ENCODE measurements around the gene SETD1A.
A peak's percentile ranks its signal among the peaks of the same experiment; 100 is the strongest.
"Not testable (repeated sequence)": the region's sequence is repeated elsewhere in the genome, so short reads cannot be mapped to it uniquely, and the experiment has no call there.

Gene SETD1A

DNA sequence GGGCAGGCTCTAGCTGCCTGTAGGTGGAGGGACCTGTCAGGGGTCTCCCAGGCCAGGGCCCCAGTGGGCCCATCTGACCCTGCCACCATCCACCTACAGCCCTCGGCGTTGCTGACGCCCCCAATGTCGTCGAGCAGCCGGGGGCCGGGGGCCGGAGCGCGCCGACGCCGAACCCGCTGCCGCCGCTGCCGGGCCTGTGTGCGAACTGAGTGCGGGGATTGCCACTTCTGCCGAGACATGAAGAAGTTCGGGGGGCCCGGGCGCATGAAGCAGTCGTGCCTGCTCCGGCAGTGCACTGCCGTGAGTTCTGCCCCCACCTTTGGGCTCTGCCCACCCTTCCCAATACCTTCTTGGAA is 31.9 kb upstream of the SETD1A start:
- no peaks in the 10 kb centered on the region for H3K27me3 Mint-ChIP-seq
- no peak overlapping the region for H3K27ac Mint-ChIP-seq
- H3K4me3 Mint-ChIP-seq: peak overlapping the region; percentile 74
- H3K36me3 Mint-ChIP-seq: no peaks in the 10 kb centered on the region
- H3K4me1 Mint-ChIP-seq (ENCODE audit: low read depth): peaks cover 7% of the 10 kb centered on the region
- H3K9me3 Mint-ChIP-seq (ENCODE audit: low read depth): no peaks in the 10 kb centered on the region

DNA sequence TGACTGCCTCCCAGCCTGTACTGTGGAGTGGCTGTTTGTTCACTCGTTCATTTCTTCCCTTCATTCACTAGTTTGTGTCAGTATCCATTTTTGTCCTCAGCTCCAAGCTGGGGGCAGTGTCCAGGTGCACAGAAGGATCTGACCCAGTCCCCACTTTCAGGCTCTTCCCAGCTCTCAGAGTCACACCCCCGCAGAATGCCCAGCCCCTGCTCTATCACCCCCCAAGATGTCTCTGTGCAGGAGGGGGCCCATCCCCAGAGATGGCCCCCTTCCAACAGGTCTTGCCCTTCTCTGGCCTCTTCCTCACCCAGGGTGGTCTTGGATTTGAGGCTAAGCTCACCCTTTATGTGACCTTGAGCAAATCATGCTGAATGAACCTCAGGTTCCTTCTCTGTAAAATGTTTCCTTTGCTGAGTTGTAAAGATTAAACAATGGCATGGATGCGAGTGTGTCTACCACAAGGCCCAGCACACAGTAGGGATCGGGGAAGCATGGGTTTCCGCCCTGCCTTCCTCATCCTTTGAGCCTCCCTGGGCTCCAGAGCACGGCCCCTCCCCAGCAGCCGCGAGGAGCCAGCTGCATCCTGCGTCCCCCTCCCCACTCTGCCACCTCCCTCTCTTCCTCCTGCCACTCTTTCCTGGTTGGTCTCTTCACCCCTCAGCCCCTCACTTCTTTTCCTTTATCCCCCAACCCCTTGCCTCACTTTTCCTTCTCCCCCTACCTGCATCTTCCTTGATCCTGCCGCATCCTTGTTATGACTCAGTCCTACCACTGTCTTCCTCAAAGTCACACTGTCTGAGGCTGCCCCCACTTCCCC is 31.4 kb upstream of the SETD1A start:
- no peaks in the 10 kb centered on the region for H3K9me3 Mint-ChIP-seq (ENCODE audit: low read depth)
- peaks cover 7% of the 10 kb centered on the region for H3K4me1 Mint-ChIP-seq (ENCODE audit: low read depth)
- no peaks in the 10 kb centered on the region for H3K27me3 Mint-ChIP-seq
- H3K4me3 Mint-ChIP-seq: peak overlapping the region; percentile 74
- H3K27ac Mint-ChIP-seq: no peak overlapping the region
- no peaks in the 10 kb centered on the region for H3K36me3 Mint-ChIP-seq

DNA sequence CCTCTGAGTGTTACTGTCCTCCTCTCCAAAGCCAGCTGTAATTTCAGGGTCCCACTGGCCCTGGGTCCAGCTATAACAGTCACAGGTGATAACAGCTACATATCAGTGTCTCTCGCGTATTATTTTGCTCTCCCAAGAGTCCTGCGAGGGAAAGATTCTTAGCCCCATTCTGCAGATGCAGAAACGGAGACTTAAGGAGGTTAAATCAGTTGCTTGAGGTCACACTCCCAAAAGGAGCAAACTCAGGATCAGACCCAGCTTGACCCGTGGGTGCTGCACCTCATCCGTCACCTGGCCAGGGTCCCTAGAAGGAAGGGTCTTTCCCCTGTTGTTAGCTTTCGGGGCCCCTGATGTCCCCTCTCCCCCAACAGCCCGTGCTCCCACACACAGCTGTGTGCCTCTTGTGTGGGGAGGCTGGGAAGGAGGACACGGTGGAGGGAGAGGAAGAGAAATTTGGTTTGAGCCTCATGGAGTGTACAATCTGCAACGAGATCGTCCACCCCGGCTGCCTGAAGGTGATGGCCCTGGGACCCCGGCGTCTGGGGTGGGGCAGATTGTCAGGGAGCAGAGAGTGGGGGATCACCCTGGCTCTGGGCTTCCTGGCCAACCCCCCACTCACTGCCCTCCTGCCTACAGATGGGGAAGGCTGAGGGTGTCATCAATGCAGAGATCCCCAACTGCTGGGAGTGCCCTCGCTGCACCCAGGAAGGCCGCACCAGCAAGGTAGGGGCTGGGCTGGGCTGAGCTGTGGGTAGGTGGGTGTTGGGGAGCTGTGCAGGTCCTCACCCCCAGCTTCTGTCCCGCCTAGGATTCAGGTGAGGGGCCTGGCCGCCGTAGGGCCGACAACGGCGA is 30.4 kb upstream of the SETD1A start:
- Mint-ChIP-seq H3K4me1 (ENCODE audit: low read depth) (peaks cover 7% of the 10 kb centered on the region), H3K36me3 (no peaks in the 10 kb centered on the region), H3K9me3 (ENCODE audit: low read depth) (no peaks in the 10 kb centered on the region), H3K27ac (no peak overlapping the region), H3K4me3 (no peak overlapping the region), H3K27me3 (no peaks in the 10 kb centered on the region)

DNA sequence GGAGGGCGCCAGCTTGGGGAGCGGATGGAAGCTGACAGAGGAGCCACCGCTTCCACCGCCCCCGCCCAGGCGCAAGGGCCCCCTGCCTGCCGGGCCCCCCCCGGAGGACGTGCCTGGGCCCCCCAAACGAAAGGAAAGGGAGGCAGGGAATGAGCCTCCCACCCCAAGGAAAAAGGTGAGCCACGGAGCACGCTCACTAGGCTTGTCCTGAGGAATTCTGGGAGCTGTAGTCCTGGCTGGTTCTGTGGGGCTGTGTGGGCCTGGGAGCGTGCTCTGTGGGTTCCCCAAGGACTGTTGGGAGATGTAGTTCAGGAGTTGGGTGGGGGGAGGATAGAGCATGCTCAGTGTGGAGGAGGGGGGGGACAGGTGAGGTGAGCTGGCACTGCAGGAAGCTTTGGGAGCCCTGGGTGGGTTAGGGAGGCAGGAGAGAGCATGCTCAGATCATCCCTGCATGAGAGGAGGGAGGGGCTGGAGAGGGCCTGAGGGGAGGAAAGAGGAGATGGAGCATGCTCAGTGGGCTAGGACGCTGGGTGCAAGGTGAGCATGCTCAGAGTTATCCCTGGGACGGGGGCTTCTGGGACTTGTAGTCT is 29.7 kb upstream of the SETD1A start:
- Mint-ChIP-seq H3K27ac (no peak overlapping the region), H3K4me3 (no peak overlapping the region), H3K36me3 (no peaks in the 10 kb centered on the region), H3K9me3 (ENCODE audit: low read depth) (no peaks in the 10 kb centered on the region), H3K4me1 (ENCODE audit: low read depth) (peaks cover 4% of the 10 kb centered on the region), H3K27me3 (no peaks in the 10 kb centered on the region)

DNA sequence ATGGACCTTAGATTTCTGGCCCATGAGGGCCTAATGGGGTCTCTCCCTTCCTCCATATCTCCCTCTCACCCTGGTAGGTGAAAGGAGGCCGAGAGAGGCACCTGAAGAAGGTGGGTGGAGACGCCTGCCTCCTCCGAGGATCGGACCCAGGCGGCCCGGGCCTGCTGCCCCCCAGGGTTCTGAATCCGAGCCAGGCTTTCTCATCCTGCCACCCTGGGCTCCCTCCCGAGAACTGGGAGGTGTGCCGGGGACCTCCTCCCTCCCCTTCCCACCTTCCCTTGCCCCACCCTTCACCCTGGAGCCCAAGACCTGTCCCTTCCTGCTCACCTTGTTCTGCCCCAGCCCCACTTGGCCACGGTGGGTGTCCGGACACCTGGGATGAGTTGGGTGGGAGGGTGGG is 29.2 kb upstream of the SETD1A start:
- H3K27me3 Mint-ChIP-seq: no peaks in the 10 kb centered on the region
- no peak overlapping the region for H3K4me3 Mint-ChIP-seq
- no peaks in the 10 kb centered on the region for H3K36me3 Mint-ChIP-seq
- no peak overlapping the region for H3K27ac Mint-ChIP-seq
- H3K4me1 Mint-ChIP-seq (ENCODE audit: low read depth): peaks cover 4% of the 10 kb centered on the region
- H3K9me3 Mint-ChIP-seq (ENCODE audit: low read depth): no peaks in the 10 kb centered on the region

DNA sequence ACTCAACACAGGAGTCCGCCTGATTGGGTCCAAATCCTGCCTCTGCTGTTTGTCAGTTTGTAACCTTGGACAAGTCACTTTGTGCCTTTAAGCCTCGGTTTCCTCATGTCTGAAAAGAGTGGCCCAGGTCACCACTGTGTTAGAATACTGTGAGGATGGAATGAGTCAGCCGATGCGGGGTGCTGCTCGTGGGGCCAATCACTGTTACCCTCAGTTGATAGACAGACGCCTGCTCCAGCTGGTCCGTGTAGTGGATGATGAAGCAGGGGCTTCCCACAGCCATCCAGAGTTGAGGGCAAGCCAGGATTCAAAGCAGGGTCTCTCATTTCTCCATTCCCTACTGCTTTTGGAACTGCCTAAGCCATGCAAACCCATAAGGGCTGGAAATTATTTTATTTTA is 28.4 kb upstream of the SETD1A start:
- Mint-ChIP-seq H3K36me3 (no peaks in the 10 kb centered on the region), H3K27ac (no peak overlapping the region), H3K4me3 (no peak overlapping the region), H3K9me3 (ENCODE audit: low read depth) (no peaks in the 10 kb centered on the region), H3K27me3 (no peaks in the 10 kb centered on the region), H3K4me1 (ENCODE audit: low read depth) (peaks cover 4% of the 10 kb centered on the region)

DNA sequence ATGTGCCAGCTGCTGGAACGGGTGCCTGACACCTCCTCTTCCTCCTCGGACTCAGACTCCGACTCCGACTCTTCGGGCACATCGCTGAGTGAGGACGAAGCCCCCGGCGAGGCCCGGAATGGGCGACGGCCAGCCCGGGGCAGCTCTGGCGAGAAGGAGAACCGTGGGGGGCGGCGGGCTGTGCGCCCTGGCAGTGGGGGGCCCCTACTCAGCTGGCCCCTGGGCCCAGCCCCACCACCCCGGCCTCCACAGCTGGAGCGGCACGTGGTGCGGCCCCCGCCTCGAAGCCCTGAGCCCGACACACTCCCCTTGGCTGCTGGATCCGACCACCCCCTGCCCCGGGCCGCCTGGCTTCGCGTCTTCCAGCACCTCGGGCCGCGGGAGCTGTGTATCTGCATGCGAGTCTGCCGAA is 27.4 kb upstream of the SETD1A start:
- Mint-ChIP-seq H3K4me1 (ENCODE audit: low read depth) (peaks cover 9% of the 10 kb centered on the region), H3K9me3 (ENCODE audit: low read depth) (no peaks in the 10 kb centered on the region), H3K36me3 (no peaks in the 10 kb centered on the region), H3K27ac (no peak overlapping the region), H3K27me3 (no peaks in the 10 kb centered on the region), H3K4me3 (no peak overlapping the region)

DNA sequence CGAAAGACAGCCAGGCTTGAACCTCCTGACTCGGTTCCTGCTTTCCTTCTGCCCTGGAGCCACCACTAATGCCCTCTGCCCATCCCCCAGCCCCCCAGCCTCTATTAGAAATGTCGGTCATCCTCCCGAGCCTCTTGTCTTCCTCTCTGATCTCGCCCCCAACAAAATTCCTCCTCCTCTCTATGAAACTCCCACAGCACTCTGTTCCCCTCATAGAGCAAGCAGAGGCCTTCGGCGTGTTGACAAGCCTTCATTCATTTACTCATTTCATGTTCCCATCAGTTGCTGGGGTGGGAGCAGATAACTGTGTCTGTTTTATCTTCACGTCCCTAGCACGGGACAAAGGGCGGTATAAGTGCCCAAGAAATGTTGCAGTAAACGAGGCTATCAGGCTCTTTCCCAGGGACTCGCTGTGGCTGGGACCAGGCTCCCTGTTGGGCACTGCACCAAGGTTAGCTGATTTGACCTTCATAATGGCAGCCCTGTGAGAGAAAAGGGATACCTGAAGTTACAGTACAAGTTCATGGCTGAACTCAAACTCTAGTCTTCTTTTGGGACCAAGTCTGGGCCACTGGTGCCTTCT is 26.4 kb upstream of the SETD1A start:
- Mint-ChIP-seq H3K4me1 (ENCODE audit: low read depth) (peaks cover 12% of the 10 kb centered on the region), H3K4me3 (no peak overlapping the region), H3K9me3 (ENCODE audit: low read depth) (no peaks in the 10 kb centered on the region), H3K36me3 (no peaks in the 10 kb centered on the region), H3K27me3 (no peaks in the 10 kb centered on the region), H3K27ac (no peak overlapping the region)

DNA sequence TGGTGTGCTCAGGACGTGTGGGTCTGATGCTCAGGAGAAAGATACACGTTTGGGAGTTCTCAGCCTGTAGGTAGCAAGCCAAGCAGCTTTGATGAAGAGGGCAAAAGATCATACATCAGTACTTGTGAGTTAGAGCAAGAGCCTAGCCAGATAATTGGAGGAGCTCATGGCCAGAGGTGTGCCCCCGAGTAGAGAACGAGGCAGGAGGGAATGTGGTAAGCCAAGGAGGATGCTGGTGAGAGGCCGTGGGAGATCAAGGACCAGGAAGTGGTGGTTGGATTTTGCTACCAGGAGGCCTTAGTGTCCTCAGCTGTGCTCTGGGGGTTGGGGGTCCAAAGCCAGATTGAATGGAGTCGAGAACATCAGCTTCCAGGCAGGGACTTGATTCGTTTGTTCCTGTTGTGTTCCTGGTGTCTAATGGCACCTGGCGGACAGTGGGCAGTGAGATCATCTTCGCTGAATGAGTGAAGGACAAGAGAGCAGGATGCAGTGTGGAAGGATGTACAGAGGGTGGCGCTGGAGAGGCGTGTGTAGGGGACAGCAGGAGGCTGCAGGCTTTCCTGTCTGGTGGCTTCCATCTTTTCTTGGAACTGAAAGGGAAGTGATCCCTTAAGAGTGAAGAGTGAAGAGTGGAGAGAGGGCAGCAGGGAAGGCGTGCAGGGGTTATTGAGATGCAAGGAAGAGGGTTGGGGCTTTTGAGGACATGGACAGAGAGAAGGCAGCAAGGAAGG is 22.6 kb upstream of the SETD1A start:
- Mint-ChIP-seq H3K36me3 (no peaks in the 10 kb centered on the region), H3K4me3 (no peak overlapping the region), H3K27ac (no peak overlapping the region), H3K9me3 (ENCODE audit: low read depth) (no peaks in the 10 kb centered on the region), H3K27me3 (no peaks in the 10 kb centered on the region), H3K4me1 (ENCODE audit: low read depth) (peaks cover 11% of the 10 kb centered on the region)

DNA sequence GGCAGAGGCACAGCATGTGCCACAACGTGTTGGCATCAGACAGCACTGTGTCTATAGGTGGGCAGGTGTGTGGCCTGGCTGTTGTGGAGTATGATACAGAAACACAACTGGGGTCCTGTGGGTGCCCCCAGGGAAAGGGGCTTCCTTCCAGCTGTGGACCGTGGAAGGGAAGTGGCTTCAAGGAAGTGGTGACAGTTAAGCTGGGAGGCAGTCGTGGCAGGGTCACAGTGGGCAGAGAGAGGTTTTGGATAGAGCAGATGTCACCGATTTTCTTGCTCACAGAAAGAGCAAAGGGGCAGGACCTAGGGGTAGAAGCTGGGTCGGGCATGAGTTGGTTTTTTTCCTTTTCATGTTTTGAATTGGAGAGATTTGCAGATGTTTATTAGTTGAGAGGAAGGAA is 19.9 kb upstream of the SETD1A start:
- Mint-ChIP-seq H3K4me1 (ENCODE audit: low read depth) (peaks cover 19% of the 10 kb centered on the region), H3K9me3 (ENCODE audit: low read depth) (no peaks in the 10 kb centered on the region), H3K36me3 (no peaks in the 10 kb centered on the region), H3K27ac (no peak overlapping the region), H3K27me3 (no peaks in the 10 kb centered on the region), H3K4me3 (no peak overlapping the region)

DNA sequence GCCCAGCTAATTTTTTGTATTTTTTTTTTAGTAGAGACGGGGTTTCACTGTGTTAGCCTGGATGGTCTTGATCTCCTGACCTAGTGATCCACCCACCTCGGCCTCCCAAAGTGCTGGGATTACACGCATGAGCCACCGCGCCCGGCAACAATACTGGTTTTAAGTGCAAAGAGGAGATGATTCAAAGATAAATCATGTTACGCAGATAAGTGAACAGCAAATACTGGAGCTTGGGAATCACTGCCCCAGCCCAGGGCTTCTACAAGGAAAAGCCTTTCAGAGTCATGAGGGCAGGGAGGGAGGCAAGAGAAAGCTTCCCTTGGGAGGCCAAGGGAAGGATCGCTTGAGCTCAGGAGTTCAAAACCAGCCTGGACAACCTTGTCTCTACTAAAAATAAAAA is 18.0 kb upstream of the SETD1A start:
- H3K4me1 Mint-ChIP-seq (ENCODE audit: low read depth): peaks cover 19% of the 10 kb centered on the region
- H3K27ac Mint-ChIP-seq; H3K36me3 Mint-ChIP-seq; H3K9me3 Mint-ChIP-seq (ENCODE audit: low read depth); H3K4me3 Mint-ChIP-seq; H3K27me3 Mint-ChIP-seq: not testable (repeated sequence)

DNA sequence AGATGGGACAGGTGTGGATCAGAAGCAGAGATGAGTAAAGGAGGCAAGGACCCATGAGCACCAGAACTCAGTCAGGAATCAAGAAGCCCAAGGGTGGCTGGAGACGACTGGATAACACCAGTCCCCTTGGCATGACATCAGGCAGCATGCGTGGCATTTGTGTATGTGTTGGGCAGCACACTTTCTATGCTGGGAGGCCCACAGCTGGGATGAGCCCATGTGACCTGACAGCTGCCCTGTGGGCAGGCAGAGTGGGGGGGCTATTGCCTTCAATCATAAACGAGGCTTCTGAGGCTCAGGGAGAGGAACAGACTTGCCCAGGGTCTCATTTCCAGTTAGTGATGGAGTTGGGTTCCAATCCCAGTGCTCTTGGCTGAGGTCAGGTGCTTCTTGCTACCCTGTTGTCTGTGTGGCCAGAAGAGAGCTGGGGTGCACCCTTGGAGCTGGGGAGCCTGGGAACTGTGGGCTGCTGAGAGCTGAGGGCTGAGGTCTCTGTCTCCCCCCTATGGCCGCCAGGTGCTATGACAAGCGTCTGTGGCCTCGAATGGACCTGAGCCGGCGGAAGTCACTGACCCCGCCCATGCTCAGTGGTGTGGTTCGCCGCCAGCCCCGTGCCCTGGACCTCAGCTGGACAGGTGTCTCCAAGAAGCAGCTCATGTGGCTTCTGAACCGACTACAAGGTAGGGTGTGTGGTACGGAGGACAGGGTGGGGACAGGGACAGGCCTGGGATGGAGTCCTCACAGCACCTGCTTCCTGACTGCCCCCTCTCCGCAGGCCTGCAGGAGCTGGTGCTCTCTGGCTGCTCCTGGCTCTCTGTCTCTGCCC is 15.7 kb upstream of the SETD1A start:
- Mint-ChIP-seq H3K27ac (no peak overlapping the region), H3K4me3 (no peak overlapping the region), H3K36me3 (peaks cover 6% of the 10 kb centered on the region), H3K27me3 (no peaks in the 10 kb centered on the region), H3K4me1 (ENCODE audit: low read depth) (peaks cover 10% of the 10 kb centered on the region), H3K9me3 (ENCODE audit: low read depth) (no peaks in the 10 kb centered on the region)

DNA sequence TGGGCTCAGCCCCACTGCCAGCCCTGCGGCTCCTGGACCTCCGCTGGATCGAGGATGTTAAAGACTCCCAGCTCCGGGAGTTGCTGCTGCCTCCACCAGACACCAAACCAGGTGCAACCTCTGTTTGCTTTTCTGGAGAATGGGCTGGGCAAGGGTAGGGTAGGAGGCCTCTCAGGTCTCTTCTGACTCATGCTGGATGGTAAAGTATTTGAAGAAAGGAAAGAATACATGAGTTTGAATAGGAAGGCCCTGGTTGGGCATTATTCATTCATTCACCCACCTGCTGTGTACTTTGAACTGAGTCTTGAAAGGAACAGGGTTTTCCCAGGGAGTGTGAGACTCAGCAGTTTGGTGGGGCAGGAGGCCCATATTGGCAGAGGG is 15.1 kb upstream of the SETD1A start:
- H3K4me3 Mint-ChIP-seq: no peak overlapping the region
- peaks cover 10% of the 10 kb centered on the region for H3K4me1 Mint-ChIP-seq (ENCODE audit: low read depth)
- no peaks in the 10 kb centered on the region for H3K9me3 Mint-ChIP-seq (ENCODE audit: low read depth)
- no peaks in the 10 kb centered on the region for H3K27me3 Mint-ChIP-seq
- H3K36me3 Mint-ChIP-seq: peaks cover 6% of the 10 kb centered on the region
- no peak overlapping the region for H3K27ac Mint-ChIP-seq

DNA sequence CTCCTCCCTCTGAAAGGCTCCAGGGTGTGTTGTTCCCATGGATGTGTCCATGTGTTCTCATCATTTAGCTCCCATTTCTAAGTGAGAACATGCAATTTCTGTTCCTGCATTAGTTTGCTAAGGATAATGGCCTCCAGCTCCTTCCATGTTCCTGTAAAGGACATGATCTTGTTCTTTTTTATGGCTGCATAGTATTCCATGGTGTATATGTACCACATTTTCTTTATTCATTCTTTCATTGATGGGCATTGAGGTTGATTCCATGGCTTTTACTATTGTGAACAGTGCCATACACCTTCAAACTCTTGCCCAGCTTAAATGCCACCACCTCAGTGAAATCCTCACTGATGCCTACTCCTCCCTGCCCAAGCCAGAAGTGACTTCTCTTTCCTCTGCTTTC is 13.2 kb upstream of the SETD1A start:
- no peak overlapping the region for H3K4me3 Mint-ChIP-seq
- H3K36me3 Mint-ChIP-seq: peaks cover 6% of the 10 kb centered on the region

More for the DNA sequence above, 13.2 kb upstream of the SETD1A start:
- Mint-ChIP-seq H3K9me3 (ENCODE audit: low read depth) (no peaks in the 10 kb centered on the region), H3K27me3 (no peaks in the 10 kb centered on the region), H3K27ac (no peak overlapping the region), H3K4me1 (ENCODE audit: low read depth) (peaks cover 10% of the 10 kb centered on the region)

All from activated naive CD8-positive, alpha-beta T cell (primary cell).